Lung (tissue), 12 donors: ENCODE results near the gene FRMD4A. TPM values are rescaled to one million over a fixed set of nuclear protein-coding genes. Genes with fewer than 3 reads are reported as not detected.

Experiments
- ATAC-seq: fragments of 200-7000 bp; cut with Tn5 transposase; one replicate; pipeline ENCODE4 v1.9.1; 2020; ENCODE audit warnings: moderate number of reproducible peaks; ENCODE audit not compliant: insufficient read depth, low FRiP score
- DNase-seq, 3 donors: peaks; one replicate each; pipeline ENCODE4 v3.0.0-alpha.2; 2013 to 2017
- H3K27ac ChIP-seq, 2 donors: one replicate each; pipeline ENCODE4 v1.5.1; 2013; ENCODE audit warnings: mild to moderate bottlenecking in 2 of 2, moderate library complexity in 2 of 2, control low read depth in 1 of 2, inconsistent platforms in 1 of 2, low read depth in 1 of 2, low read length in 1 of 2
- H3K27me3 ChIP-seq, 3 donors: one replicate each; pipeline ENCODE4 v1.5.1; 2013; ENCODE audit warnings: low read length in 2 of 3; ENCODE audit not compliant: control insufficient read depth in 3 of 3, insufficient read depth in 3 of 3
- H3K36me3 ChIP-seq, 4 donors: one replicate each; pipeline ENCODE4 v1.5.1; 2013; ENCODE audit warnings: low read length in 4 of 4, mild to moderate bottlenecking in 1 of 4, moderate library complexity in 1 of 4; ENCODE audit not compliant: control insufficient read depth in 4 of 4, insufficient read depth in 4 of 4
- H3K4me1 ChIP-seq, 5 donors: one replicate each; pipeline ENCODE4 v1.5.1; 2013; ENCODE audit warnings: low read length in 5 of 5, mild to moderate bottlenecking in 2 of 5, moderate library complexity in 1 of 5; ENCODE audit not compliant: control insufficient read depth in 5 of 5, insufficient read depth in 5 of 5
- H3K4me3 ChIP-seq: one replicate; pipeline ENCODE4 v1.5.1; 2013; ENCODE audit warnings: mild to moderate bottlenecking, control low read depth, moderate library complexity
- H3K9ac ChIP-seq, 2 donors: one replicate each; pipeline ENCODE4 v1.5.1; 2013; ENCODE audit warnings: low read length in 2 of 2, control low read depth in 1 of 2; ENCODE audit not compliant: insufficient read depth in 1 of 2
- H3K9me3 ChIP-seq, 4 donors: one replicate each; pipeline ENCODE4 v1.5.1; 2013; ENCODE audit warnings: low read length in 3 of 4, mild to moderate bottlenecking in 1 of 4, moderate library complexity in 1 of 4; ENCODE audit not compliant: control insufficient read depth in 4 of 4, insufficient read depth in 3 of 4
- CTCF ChIP-seq: IDR thresholded peaks from 2 replicates; pipeline ENCODE4 v1.5.1; 2012; ENCODE audit warnings: mild to moderate bottlenecking; ENCODE audit errors: control extremely low read depth, extremely low read depth
- WGBS, 2 donors: extraction: QIAGEN DNeasy Blood & Tissue Kit; methylation state at CpG; one replicate each; pipeline ENCODE4 v1.1.7; 2013; 5-methylcytosine and 5-hydroxymethylcytosine counted together
- polyA plus RNA-seq, 2 donors: library from polyadenylated mRNA; stranded (reverse); fragments of 200-250 nt; gene quantifications; one replicate each; pipeline ENCODE4 v1.2.1, GENCODE V29; 2013
- total RNA-seq, 2 donors: library from RNA; depleted of rRNA in 1 of 2; stranded (reverse); fragments of >200 nt in 1 of 2; gene quantifications; one replicate each; pipeline ENCODE4 v1.2.1, GENCODE V29; 2014 to 2021
- donor health status: control.
- donor health status: control.
- donor health status: Bipolar disorder and iron deficiency.
- donor health status: healthy.
- donor health status: DM: yes; HTN: yes; CAD: no.

The FRMD4A gene
- total and polyA plus RNA-seq, 4 donors = 12.0 to 64.5 (median 29.3) TPM

GRCh38 chr10:14022954-14023672 is 307.6 kb downstream of the FRMD4A start:
- peak in 2 of 3 donors; percentile 42 to 45 for DNase-seq
- Histone ChIP-seq H3K9me3 (peaks cover 0 to 2% (median 0%) of the 10 kb centered on the region in 4 donors), H3K27ac (no peak overlapping the region), H3K4me3 (no peak overlapping the region), H3K4me1 (peaks cover 0 to 30% (median 5%) of the 10 kb centered on the region in 5 donors), H3K9ac (no peak overlapping the region), H3K36me3 (no peaks in the 10 kb centered on the region), H3K27me3 (no peaks in the 10 kb centered on the region)
- TF ChIP-seq CTCF = no peak
- WGBS, 2 donors = 74 to 76% methylated on average over 17 of the region's 17 CpGs
- ATAC-seq = no peak

- Histone ChIP-seq H3K9ac (no peak overlapping the region), H3K4me1 (peaks cover 0 to 30% (median 5%) of the 10 kb centered on the region in 5 donors), H3K36me3 (no peaks in the 10 kb centered on the region), H3K27me3 (no peaks in the 10 kb centered on the region), H3K4me3 (no peak overlapping the region), H3K27ac (no peak overlapping the region), H3K9me3 (peaks cover 0 to 2% (median 0%) of the 10 kb centered on the region in 4 donors)
- ATAC-seq (no peak), DNase-seq (no peak)
- no peak for TF ChIP-seq CTCF
- 51 to 64% methylated on average over 4 of the region's 4 CpGs for WGBS, 2 donors
Observed at GRCh38 chr10:14022052-14022451, 308.7 kb downstream of the FRMD4A start.

- Histone ChIP-seq H3K27me3 (no peaks in the 10 kb centered on the region), H3K4me1 (peaks cover 3 to 34% (median 6%) of the 10 kb centered on the region in 5 donors), H3K9me3 (peaks cover 0 to 2% (median 0%) of the 10 kb centered on the region in 4 donors), H3K36me3 (no peaks in the 10 kb centered on the region), H3K4me3 (no peak overlapping the region), H3K27ac (no peak overlapping the region), H3K9ac (no peak overlapping the region)
- ATAC-seq = no peak
- peak in 1 of 3 donors; percentile 44 for DNase-seq
- WGBS, 2 donors = 83% methylated on average over 9 of the region's 9 CpGs
- no peak for TF ChIP-seq CTCF
Observed at GRCh38 chr10:14020037-14020664, 310.6 kb downstream of the FRMD4A start.
